ENCODE measurements around the gene ZFC3H1.

Gene ZFC3H1

DNA sequence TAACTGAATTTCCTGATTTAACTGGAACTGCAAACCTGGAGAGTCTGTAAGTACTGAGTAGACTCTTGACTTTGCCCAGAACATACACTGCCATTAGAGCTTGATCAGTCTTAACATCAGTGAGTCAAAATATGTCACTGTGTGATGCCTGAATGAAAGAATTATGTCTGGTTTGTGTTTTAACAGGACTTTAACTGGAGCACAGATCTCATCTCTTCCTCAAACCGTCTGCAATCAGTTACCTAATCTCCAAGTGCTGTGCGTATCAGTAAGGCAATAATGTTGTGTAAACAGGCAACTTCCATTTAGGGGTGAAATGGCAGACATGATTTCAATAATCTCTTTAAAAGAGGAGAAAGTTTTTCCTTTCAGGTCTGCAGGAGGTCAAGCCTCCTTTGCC lies 97.0 kb downstream of the ZFC3H1 start:
- no peak for DNase-seq

DNA sequence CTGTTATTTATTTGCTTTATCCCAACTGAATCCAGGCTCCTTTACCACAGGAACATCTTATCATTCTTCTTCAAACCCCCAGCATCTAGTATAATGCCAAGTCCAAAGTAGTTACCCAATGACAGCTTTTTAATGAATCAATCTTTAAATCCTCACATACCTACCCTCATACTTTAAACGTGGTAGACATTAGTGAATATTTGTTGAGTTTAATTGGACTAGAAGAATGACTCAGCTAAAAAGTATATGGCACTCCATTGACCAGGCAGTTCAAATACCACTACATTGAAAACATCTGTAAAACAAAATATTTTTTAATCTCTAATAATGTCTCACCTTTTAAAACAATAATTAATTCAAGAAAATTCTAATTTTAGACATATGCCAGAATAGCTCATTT lies 98.1 kb downstream of the ZFC3H1 start:
- no peak for DNase-seq

DNA sequence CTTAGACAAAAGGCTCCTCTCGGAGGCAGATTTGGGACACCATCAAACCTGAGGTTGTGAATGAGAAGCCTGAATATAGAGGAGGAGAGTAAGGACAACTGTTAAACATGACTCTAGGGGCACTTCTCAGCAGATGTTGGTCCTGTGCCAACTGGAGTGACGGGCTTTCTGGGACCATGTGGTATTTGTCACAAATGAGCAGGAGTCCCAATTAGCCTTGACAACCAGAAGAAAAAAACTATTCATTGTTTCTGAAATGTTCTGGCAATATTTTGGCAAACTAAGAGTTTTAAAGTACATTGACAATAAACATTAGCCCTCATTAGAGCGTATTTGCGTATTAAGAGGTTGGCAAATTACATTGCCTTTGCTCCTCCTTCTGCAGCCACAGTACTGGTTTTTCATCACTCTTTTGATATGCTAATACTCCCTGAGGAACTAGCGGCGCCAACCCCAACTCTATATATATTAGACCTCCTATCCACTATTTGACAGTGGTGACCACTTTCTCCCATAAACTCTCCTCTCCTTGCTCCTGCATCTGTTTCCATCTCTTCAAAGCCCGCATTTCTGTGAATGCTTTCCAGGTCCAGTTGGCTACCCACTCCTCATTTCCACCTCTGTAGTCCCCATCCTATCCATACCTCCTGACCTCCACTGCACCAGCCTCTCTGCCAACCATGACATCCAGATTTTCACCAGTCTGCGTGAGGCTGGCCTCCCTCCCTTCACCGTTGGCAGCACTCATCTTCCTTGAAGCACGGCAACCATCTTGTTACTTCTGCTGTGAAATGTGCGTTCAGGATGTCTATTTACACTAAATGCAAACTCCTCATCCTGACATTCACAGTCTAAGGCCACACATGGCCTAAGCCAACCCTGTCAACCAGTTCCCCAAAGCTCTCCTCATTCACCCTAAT lies 100.7 kb downstream of the ZFC3H1 start:
- no peak for DNase-seq
